DND-41 (cell line): ENCODE measurements around the gene NARF.

ENCODE experiments used
- ATAC-seq: fragments of 200-7000 bp; cut with Tn5 transposase; 3 replicates; pipeline ENCODE4 v1.9.1; 2021; ENCODE audit warnings: low read depth; ENCODE audit not compliant: insufficient read depth
- DNase-seq: peaks from one replicate; pipeline ENCODE4 v3.0.0-alpha.2; 2020
- H2AFZ ChIP-seq: 2 replicates; pipeline ENCODE4 v1.6.0; 2012; ENCODE audit warnings: low read depth, low read length
- H3K27ac ChIP-seq: 2 replicates; pipeline ENCODE4 v1.5.1; 2012; ENCODE audit warnings: low read length, inconsistent platforms
- H3K27me3 ChIP-seq: fragments of 200-600 bp; sonication (generic); 2 replicates; pipeline ENCODE4 v1.6.0; 2012; ENCODE audit warnings: low read length, mild to moderate bottlenecking, inconsistent platforms; ENCODE audit not compliant: insufficient read depth, poor library complexity
- H3K36me3 ChIP-seq: 2 replicates; pipeline ENCODE4 v1.5.1; 2012; ENCODE audit warnings: low read length, inconsistent platforms; ENCODE audit not compliant: insufficient read depth
- H3K4me1 ChIP-seq: 2 replicates; pipeline ENCODE4 v1.5.1; 2012; ENCODE audit warnings: mild to moderate bottlenecking, low read length; ENCODE audit not compliant: insufficient read depth
- H3K4me2 ChIP-seq: 2 replicates; pipeline ENCODE4 v1.6.0; 2012; ENCODE audit warnings: mild to moderate bottlenecking, moderate library complexity, low read length, inconsistent platforms; ENCODE audit not compliant: insufficient read depth
- H3K4me3 ChIP-seq, 2 experiments: fragments of 200-600 bp in 1 of 2; shearing (Covaris generic) in 1 of 2; 2 replicates each; pipeline ENCODE4 v1.5.1; 2012 to 2016; ENCODE audit warnings: inconsistent platforms in 2 of 2, low read length in 2 of 2, mild to moderate bottlenecking in 2 of 2, low read depth in 1 of 2, moderate library complexity in 1 of 2
- H3K79me2 ChIP-seq: 2 replicates; pipeline ENCODE4 v1.6.0; 2012; ENCODE audit warnings: low read length, inconsistent platforms; ENCODE audit not compliant: insufficient read depth
- H3K9ac ChIP-seq: 2 replicates; pipeline ENCODE4 v1.6.0; 2012; ENCODE audit warnings: low read depth, mild to moderate bottlenecking, inconsistent platforms, low read length, moderate library complexity
- H3K9me3 ChIP-seq: 2 replicates; pipeline ENCODE4 v1.5.1; 2012; ENCODE audit warnings: low read length, moderate library complexity, mild to moderate bottlenecking, inconsistent platforms; ENCODE audit not compliant: insufficient read depth, severe bottlenecking
- H4K20me1 ChIP-seq: 2 replicates; pipeline ENCODE4 v1.6.0; 2012; ENCODE audit warnings: low read length; ENCODE audit not compliant: insufficient read depth
- CTCF ChIP-seq: IDR thresholded peaks from 2 replicates; pipeline ENCODE4 v1.5.1; 2012; ENCODE audit warnings: borderline replicate concordance, low read length, moderate library complexity, mild to moderate bottlenecking; ENCODE audit not compliant: poor library complexity, severe bottlenecking; ENCODE audit errors: extremely low read depth
- EZH2 ChIP-seq: IDR thresholded peaks from 3 replicates; pipeline ENCODE4 v1.6.1; 2012; ENCODE audit warnings: borderline replicate concordance, low read depth, mild to moderate bottlenecking, moderate library complexity, low read length, inconsistent platforms; ENCODE audit not compliant: severe bottlenecking

NARF gene

GRCh38 chr17:82414548-82415281 is 43.8 kb upstream of the NARF start:
- peak; percentile 62 for ATAC-seq
- Histone ChIP-seq H3K9me3 (no peaks in the 10 kb centered on the region), H3K4me3 (no peak overlapping the region), H3K27me3 (no peaks in the 10 kb centered on the region), H4K20me1 (peaks cover 23% of the 10 kb centered on the region), H2AFZ (no peak overlapping the region), H3K79me2 (peaks cover 44% of the 10 kb centered on the region), H3K9ac (no peak overlapping the region), H3K4me1 (peaks cover 31% of the 10 kb centered on the region), H3K4me2 (no peak overlapping the region), H3K27ac (no peak overlapping the region), H3K36me3 (peaks cover 21% of the 10 kb centered on the region)
- TF ChIP-seq CTCF = peak; percentile 73
- no peak for TF ChIP-seq EZH2
- peak; percentile 80 for DNase-seq

- no peaks in the 10 kb centered on the region for H3K27me3 ChIP-seq
- no peaks in the 10 kb centered on the region for H3K9me3 ChIP-seq
- H3K36me3 ChIP-seq = peaks cover 19% of the 10 kb centered on the region
- H3K79me2 ChIP-seq = peaks cover 47% of the 10 kb centered on the region
- peaks cover 23% of the 10 kb centered on the region for H4K20me1 ChIP-seq
- H3K4me3 ChIP-seq = no peak overlapping the region
- H3K4me2 ChIP-seq = no peak overlapping the region
- H3K27ac ChIP-seq = no peak overlapping the region
- DNase-seq = no peak
- H3K9ac ChIP-seq = no peak overlapping the region
- no peak for ATAC-seq
- H2AFZ ChIP-seq = no peak overlapping the region
- H3K4me1 ChIP-seq = peaks cover 37% of the 10 kb centered on the region
- TF ChIP-seq EZH2 (no peak), CTCF (no peak)
These were observed 43.2 kb upstream of the NARF start for GRCh38 chr17:82415336-82415735.

- Histone ChIP-seq H3K9me3 (no peaks in the 10 kb centered on the region), H3K27me3 (no peaks in the 10 kb centered on the region), H3K79me2 (peaks cover 46% of the 10 kb centered on the region), H3K4me1 (peaks cover 37% of the 10 kb centered on the region), H4K20me1 (peaks cover 23% of the 10 kb centered on the region), H3K36me3 (peaks cover 22% of the 10 kb centered on the region), H2AFZ (no peak overlapping the region), H3K4me3 (no peak overlapping the region), H3K4me2 (no peak overlapping the region), H3K27ac (no peak overlapping the region), H3K9ac (no peak overlapping the region)
- ATAC-seq = no peak
- no peak for DNase-seq
- no peak for TF ChIP-seq EZH2
These were observed 42.8 kb upstream of the NARF start for GRCh38 chr17:82415786-82416185.

GRCh38 chr17:82416264-82416663 is 42.3 kb upstream of the NARF start:
- no peak overlapping the region for H2AFZ ChIP-seq
- peaks cover 37% of the 10 kb centered on the region for H3K4me1 ChIP-seq
- H3K79me2 ChIP-seq = peaks cover 46% of the 10 kb centered on the region

More at GRCh38 chr17:82416264-82416663, 42.3 kb upstream of the NARF start:
- Histone ChIP-seq H3K9me3 (no peaks in the 10 kb centered on the region), H4K20me1 (peaks cover 23% of the 10 kb centered on the region), H3K9ac (no peak overlapping the region), H3K36me3 (peaks cover 26% of the 10 kb centered on the region), H3K4me3 (no peak overlapping the region), H3K4me2 (no peak overlapping the region), H3K27ac (no peak overlapping the region), H3K27me3 (no peaks in the 10 kb centered on the region)
- DNase-seq (no peak), ATAC-seq (no peak)
- TF ChIP-seq EZH2 (no peak), CTCF (no peak)
